ENCODE data around the gene BLNK. TPM values are rescaled to one million over a fixed set of nuclear protein-coding genes. Genes with fewer than 3 reads are reported as not detected.

Gene BLNK
- polyA plus RNA-seq, 1 experiment, result not detected

GRCh38 chr10:96229568-96230030 is 41.8 kb downstream of the BLNK start:
- Histone ChIP-seq H3K4me3 (ENCODE audit: low read depth, low read length) (no peak overlapping the region), H3K36me3 (ENCODE audit: control insufficient read depth, insufficient read depth, low read length) (no peaks in the 10 kb centered on the region), H3K27me3 (ENCODE audit: control insufficient read depth, insufficient read depth, low read length) (no peaks in the 10 kb centered on the region)
- no peak for DNase-seq (ENCODE audit: low read depth)
- peak; percentile 82 for TF ChIP-seq CTCF (IDR thresholded peaks at IDR 0.05; ENCODE audit: insufficient read depth, low read depth, low read length)
- ChIA-PET POLR2A (no interaction called here), CTCF (interaction anchor here (0.6 to 1.7 kb wide), 19 partner anchors 8 to 614 kb away, joined by 3 to 7 read pairs (median 4); no protein-coding TSS in a partner anchor)

GRCh38 chr10:96228408-96228994 is 42.9 kb downstream of the BLNK start:
- no peaks in the 10 kb centered on the region for H3K27me3 ChIP-seq (ENCODE audit: control insufficient read depth, insufficient read depth, low read length)
- H3K36me3 ChIP-seq (ENCODE audit: control insufficient read depth, insufficient read depth, low read length), result no peaks in the 10 kb centered on the region
- no peak for DNase-seq (ENCODE audit: low read depth)
- ChIA-PET CTCF (interaction anchor here (0.7 to 1.7 kb wide), 9 partner anchors 10 to 212 kb away, joined by 3 to 7 read pairs (median 4); no protein-coding TSS in a partner anchor), POLR2A (no interaction called here)
- TF ChIP-seq CTCF (IDR thresholded peaks at IDR 0.05; ENCODE audit: insufficient read depth, low read depth, low read length), result no peak
- no peak overlapping the region for H3K4me3 ChIP-seq (ENCODE audit: low read depth, low read length)

- TF ChIP-seq CTCF (IDR thresholded peaks at IDR 0.05; ENCODE audit: insufficient read depth, low read depth, low read length), result no peak
- no peaks in the 10 kb centered on the region for H3K36me3 ChIP-seq (ENCODE audit: control insufficient read depth, insufficient read depth, low read length)
- ChIA-PET CTCF (no interaction called here), POLR2A (no interaction called here)
- DNase-seq (ENCODE audit: low read depth), result no peak
- H3K4me3 ChIP-seq (ENCODE audit: low read depth, low read length), result no peak overlapping the region
- no peaks in the 10 kb centered on the region for H3K27me3 ChIP-seq (ENCODE audit: control insufficient read depth, insufficient read depth, low read length)
These were observed 44.2 kb downstream of the BLNK start for GRCh38 chr10:96227206-96227605.

GRCh38 chr10:96225119-96225518 is 46.2 kb downstream of the BLNK start:
- DNase-seq (ENCODE audit: low read depth), result no peak
- CTCF ChIA-PET, result interaction anchor here (0.6 to 1.0 kb wide), 2 partner anchors 9 to 98 kb away, joined by 3 read pairs; no protein-coding TSS in a partner anchor
- Histone ChIP-seq H3K4me3 (ENCODE audit: low read depth, low read length) (no peak overlapping the region), H3K27me3 (ENCODE audit: control insufficient read depth, insufficient read depth, low read length) (no peaks in the 10 kb centered on the region), H3K36me3 (ENCODE audit: control insufficient read depth, insufficient read depth, low read length) (no peaks in the 10 kb centered on the region)
- TF ChIP-seq CTCF (IDR thresholded peaks at IDR 0.05; ENCODE audit: insufficient read depth, low read depth, low read length), result no peak
- POLR2A ChIA-PET, result no interaction called here

GRCh38 chr10:96222908-96223307 is 48.5 kb downstream of the BLNK start:
- Histone ChIP-seq H3K4me3 (ENCODE audit: low read depth, low read length) (no peak overlapping the region), H3K27me3 (ENCODE audit: control insufficient read depth, insufficient read depth, low read length) (no peaks in the 10 kb centered on the region), H3K36me3 (ENCODE audit: control insufficient read depth, insufficient read depth, low read length) (no peaks in the 10 kb centered on the region)
- no peak for DNase-seq (ENCODE audit: low read depth)
- TF ChIP-seq CTCF (IDR thresholded peaks at IDR 0.05; ENCODE audit: insufficient read depth, low read depth, low read length), result no peak
- ChIA-PET CTCF (no interaction called here), POLR2A (no interaction called here)
